Measurements from ENCODE around the gene FLOT2.

Gene FLOT2

DNA sequence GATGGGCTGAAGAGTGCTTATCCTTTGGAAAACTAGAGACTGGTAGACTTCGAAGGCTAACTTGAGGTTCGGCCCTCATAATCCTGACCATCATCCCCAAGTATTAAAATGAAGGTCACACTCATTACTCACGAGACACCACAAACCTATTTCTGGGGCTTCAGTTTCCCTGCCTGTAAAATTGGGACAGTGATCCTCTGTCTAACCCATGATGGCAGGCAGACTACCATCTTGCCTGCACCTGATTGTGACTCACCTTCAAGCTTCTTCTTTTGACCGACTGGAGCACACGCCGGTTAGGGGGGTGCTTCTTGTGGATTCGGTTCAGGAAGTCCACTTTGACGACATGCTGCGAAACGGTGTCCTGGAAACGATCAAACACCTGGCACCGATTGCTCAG lies 19.5 kb upstream of the FLOT2 start:
- TF ChIP-seq, protein P1, sequence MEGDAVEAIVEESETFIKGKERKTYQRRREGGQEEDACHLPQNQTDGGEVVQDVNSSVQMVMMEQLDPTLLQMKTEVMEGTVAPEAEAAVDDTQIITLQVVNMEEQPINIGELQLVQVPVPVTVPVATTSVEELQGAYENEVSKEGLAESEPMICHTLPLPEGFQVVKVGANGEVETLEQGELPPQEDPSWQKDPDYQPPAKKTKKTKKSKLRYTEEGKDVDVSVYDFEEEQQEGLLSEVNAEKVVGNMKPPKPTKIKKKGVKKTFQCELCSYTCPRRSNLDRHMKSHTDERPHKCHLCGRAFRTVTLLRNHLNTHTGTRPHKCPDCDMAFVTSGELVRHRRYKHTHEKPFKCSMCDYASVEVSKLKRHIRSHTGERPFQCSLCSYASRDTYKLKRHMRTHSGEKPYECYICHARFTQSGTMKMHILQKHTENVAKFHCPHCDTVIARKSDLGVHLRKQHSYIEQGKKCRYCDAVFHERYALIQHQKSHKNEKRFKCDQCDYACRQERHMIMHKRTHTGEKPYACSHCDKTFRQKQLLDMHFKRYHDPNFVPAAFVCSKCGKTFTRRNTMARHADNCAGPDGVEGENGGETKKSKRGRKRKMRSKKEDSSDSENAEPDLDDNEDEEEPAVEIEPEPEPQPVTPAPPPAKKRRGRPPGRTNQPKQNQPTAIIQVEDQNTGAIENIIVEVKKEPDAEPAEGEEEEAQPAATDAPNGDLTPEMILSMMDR (IDR thresholded peaks at IDR 0.05; ENCODE audit: insufficient read depth, low read depth, low read length, missing control alignments), result no peak
- no peak for DNase-seq (ENCODE audit: low read depth)
- H3K4me3 ChIP-seq (ENCODE audit: low read depth, low read length), result no peak overlapping the region

DNA sequence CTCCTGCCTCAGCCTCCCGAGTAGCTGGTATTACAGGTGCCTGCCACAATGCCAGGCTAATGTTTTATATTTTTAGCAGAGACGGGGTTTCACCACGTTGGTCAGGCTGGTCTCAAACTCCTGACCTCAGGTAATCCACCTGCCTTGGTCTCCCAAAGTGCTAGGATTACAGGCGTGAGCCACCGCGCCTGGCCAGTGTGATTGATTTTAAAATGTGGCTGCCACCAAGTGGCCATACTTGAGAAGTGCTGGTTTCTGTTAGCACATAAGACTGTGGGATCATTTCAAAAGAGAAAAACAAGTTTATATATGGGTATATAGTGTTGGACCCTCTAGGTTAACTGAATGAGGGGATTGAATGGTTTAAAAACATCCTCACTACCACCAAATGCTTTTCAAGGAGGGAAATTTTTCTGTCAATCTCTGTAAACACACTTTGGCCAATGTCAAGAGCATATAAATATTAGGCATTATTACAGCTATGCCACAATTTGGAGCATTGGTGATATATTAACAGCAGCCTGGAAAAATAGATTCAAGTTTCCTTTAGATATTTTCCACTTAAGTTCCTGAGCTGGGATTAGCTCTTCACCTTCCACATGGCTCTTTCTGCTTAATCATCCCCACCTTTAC lies 18.9 kb upstream of the FLOT2 start:
- H3K4me3 ChIP-seq (ENCODE audit: low read depth, low read length), result no peak overlapping the region
- TF ChIP-seq, protein P1 (IDR thresholded peaks at IDR 0.05; ENCODE audit: insufficient read depth, low read depth, low read length, missing control alignments), result peak; percentile 58
- peak; percentile 64 for DNase-seq (ENCODE audit: low read depth)

DNA sequence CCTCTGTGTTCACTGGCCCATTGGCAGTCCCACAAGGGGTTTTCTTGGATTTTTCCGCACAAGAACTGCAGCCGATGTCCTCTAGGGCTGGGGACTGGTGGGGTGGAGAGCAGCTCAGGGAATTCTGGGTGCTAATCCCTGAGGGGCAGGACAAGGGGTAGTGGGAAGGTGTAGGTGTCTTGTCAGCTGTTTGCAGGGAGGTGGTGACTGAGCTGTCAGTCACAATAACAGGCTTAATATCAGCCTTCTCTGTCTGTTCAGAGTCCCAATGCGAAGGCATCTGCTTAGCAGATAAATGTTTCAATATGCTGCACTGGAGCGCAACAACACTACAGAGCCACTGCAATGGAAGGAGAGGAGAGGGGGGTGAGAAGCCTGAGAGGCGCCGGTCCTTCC lies 15.4 kb upstream of the FLOT2 start:
- H3K4me3 ChIP-seq (ENCODE audit: low read depth, low read length), result no peak overlapping the region
- TF ChIP-seq, protein P1 (IDR thresholded peaks at IDR 0.05; ENCODE audit: insufficient read depth, low read depth, low read length, missing control alignments), result no peak
- DNase-seq (ENCODE audit: low read depth), result no peak

DNA sequence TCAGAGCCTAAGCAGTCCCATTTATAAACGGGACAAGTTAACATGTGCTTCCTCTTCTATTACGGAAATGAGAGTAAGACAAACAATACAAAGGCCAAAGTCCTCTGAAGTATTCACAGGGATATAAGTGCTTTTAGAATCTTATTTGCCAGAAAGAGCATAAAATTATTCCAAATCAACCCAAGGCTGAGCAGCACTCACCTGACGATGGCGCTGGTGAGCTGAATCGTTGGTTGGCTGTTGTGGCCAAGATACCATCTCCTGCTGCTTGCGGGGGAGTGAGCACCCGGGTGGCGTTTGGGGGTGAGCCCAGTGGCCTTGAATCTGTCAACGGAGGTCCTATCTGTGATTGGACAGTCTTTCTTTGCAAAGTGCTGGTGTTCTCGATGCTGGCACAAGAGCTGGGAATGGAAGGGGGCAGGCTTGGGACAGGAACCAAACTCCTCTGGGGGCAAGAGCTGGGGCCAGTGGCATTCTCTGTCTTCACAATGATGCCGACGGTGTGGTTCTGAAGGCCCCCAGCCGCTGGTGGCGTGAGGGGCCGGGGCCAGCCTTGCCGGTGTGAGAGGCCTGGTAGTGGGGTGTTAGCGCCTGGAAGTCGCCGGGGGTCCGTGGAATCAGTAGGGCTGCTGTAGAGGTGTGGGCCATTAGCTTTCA lies 14.9 kb upstream of the FLOT2 start:
- DNase-seq (ENCODE audit: low read depth), result no peak
- no peak overlapping the region for H3K4me3 ChIP-seq (ENCODE audit: low read depth, low read length)
- TF ChIP-seq, protein P1 (IDR thresholded peaks at IDR 0.05; ENCODE audit: insufficient read depth, low read depth, low read length, missing control alignments), result peak; percentile 16

DNA sequence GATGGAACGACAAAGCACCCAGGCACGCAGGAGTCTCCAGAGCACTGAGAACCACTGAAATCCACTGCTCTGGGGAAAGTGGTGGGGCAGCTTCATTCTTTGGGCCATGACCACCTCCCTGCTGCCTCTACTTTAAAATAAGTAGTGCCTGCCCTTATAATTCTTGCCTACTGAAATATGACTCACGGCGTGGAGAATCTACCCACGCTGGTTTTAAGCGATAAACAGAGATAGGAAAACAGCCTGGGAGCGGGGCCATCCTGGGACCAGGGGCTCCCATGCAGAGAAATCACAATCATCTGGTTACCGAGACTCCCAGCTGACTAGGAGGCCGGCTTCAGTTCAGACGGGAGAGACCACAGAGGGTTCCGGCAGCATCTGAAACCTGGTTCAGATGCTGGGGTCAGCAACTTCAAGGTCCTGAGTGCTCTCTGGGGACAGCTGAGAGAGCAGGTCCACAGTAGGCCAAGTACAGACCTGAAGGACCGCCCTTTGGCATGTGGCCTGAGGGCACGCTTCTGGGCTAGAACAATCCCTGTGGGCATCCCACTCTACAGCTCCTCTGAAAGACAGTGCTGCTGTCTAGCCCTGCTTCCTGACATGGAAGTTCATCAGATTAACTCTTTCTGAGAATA lies 14.0 kb upstream of the FLOT2 start:
- TF ChIP-seq, protein P1 (IDR thresholded peaks at IDR 0.05; ENCODE audit: insufficient read depth, low read depth, low read length, missing control alignments), result no peak
- no peak overlapping the region for H3K4me3 ChIP-seq (ENCODE audit: low read depth, low read length)
- no peak for DNase-seq (ENCODE audit: low read depth)

DNA sequence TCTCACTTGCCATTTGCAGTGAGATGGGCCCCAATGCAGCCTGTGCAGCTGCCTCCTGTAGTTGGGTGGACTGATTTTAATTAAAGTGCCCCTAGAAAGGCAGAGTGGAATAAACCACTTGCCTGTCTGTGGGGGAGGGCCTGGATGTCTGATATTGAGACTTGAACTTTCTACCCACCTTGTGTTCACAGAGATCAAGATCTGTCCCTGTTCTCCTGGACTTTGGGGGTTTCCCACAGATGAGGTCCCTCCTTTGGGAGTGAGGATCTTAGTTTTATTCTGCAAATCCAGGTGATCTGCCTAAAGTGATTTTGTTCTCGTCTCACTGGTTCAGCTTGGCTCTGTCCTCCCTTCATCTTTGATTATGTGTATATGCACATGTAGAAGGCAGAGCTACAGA lies 13.0 kb upstream of the FLOT2 start:
- TF ChIP-seq, protein P1 (IDR thresholded peaks at IDR 0.05; ENCODE audit: insufficient read depth, low read depth, low read length, missing control alignments), result no peak
- no peak overlapping the region for H3K4me3 ChIP-seq (ENCODE audit: low read depth, low read length)
- DNase-seq (ENCODE audit: low read depth), result no peak
